GM19455 (cell line): ENCODE measurements around the gene ADAMTS10.
"Not testable (repeated sequence)": the region's sequence is repeated elsewhere in the genome, so short reads cannot be mapped to it uniquely, and the experiment has no call there.

Experiments used
- ATAC-seq: cut with Tn5 transposase; IDR thresholded peaks from one replicate; pipeline ENCODE4 v1.9.1; 2021; ENCODE audit not compliant: unreplicated experiment

The ADAMTS10 gene

GRCh38 chr19:8629184-8629583 lies 18.7 kb upstream of the ADAMTS10 start:
- no peak for ATAC-seq

GRCh38 chr19:8626842-8627241 lies 16.3 kb upstream of the ADAMTS10 start:
- no peak for ATAC-seq

GRCh38 chr19:8622886-8623285 lies 12.4 kb upstream of the ADAMTS10 start:
- not testable (repeated sequence) for ATAC-seq

GRCh38 chr19:8618751-8619150 lies 8.2 kb upstream of the ADAMTS10 start:
- ATAC-seq, result no peak

- ATAC-seq, result no peak
Observed at GRCh38 chr19:8617984-8618383, 7.5 kb upstream of the ADAMTS10 start.

GRCh38 chr19:8617325-8617724 lies 6.8 kb upstream of the ADAMTS10 start:
- ATAC-seq, result not testable (repeated sequence)

- no peak for ATAC-seq
Observed at GRCh38 chr19:8616861-8617260, 6.3 kb upstream of the ADAMTS10 start.

GRCh38 chr19:8615813-8616596 lies 5.5 kb upstream of the ADAMTS10 start:
- ATAC-seq, result no peak

- ATAC-seq, result no peak
Observed at GRCh38 chr19:8615024-8615423, 4.5 kb upstream of the ADAMTS10 start.

- no peak for ATAC-seq
Observed at GRCh38 chr19:8614455-8614854, 3.9 kb upstream of the ADAMTS10 start.

- ATAC-seq, result no peak
Observed at GRCh38 chr19:8612807-8613171, 2.3 kb upstream of the ADAMTS10 start.

GRCh38 chr19:8611877-8612806 lies 1.6 kb upstream of the ADAMTS10 start:
- no peak for ATAC-seq

- ATAC-seq, result no peak
Observed at GRCh38 chr19:8611391-8611876, 919 bp upstream of the ADAMTS10 start.

- ATAC-seq, result no peak
Observed at GRCh38 chr19:8610936-8611300, 403 bp upstream of the ADAMTS10 start.

- ATAC-seq, result no peak
Observed at GRCh38 chr19:8609279-8610040, 1.1 kb downstream of the ADAMTS10 start.

GRCh38 chr19:8608941-8609278 lies 1.6 kb downstream of the ADAMTS10 start:
- ATAC-seq, result no peak

- ATAC-seq, result no peak
Observed at GRCh38 chr19:8607386-8607785, 3.1 kb downstream of the ADAMTS10 start.

- ATAC-seq, result no peak
Observed at GRCh38 chr19:8605514-8605913, 5.0 kb downstream of the ADAMTS10 start.

- no peak for ATAC-seq
Observed at GRCh38 chr19:8601796-8602195, 8.7 kb downstream of the ADAMTS10 start.

GRCh38 chr19:8600816-8601215 lies 9.7 kb downstream of the ADAMTS10 start:
- ATAC-seq, result no peak

- ATAC-seq, result no peak
Observed at GRCh38 chr19:8600064-8600463, 10.5 kb downstream of the ADAMTS10 start.
